Measurements from ENCODE around the gene PRRG4. TPM values are rescaled to one million over a fixed set of nuclear protein-coding genes. Genes with fewer than 3 reads are reported as not detected.
"Not testable (repeated sequence)": the region's sequence is repeated elsewhere in the genome, so short reads cannot be mapped to it uniquely, and the experiment has no call there.

The PRRG4 gene
- total and polyA plus RNA-seq, 2 donors from 2014 or later = 6.4 to 18.4 TPM

- Histone ChIP-seq H3K4me3 (ENCODE audit: low read length in 3 of 3) (no peak overlapping the region), H3K36me3 (ENCODE audit: control insufficient read depth in 2 of 3, insufficient read depth in 3 of 3, low read length in 3 of 3) (no peaks in the 10 kb centered on the region), H3K4me1 (ENCODE audit: control insufficient read depth in 2 of 3, insufficient read depth in 2 of 3, low read depth in 1 of 3, low read length in 3 of 3) (no peaks in the 10 kb centered on the region), H3K9ac (ENCODE audit: low read length in 3 of 3) (no peak overlapping the region), H3K9me3 (ENCODE audit: control insufficient read depth in 2 of 3, insufficient read depth in 1 of 3, low read length in 3 of 3) (no peaks in the 10 kb centered on the region), H3K27ac (ENCODE audit: low read depth in 2 of 2, low read length in 2 of 2) (no peak overlapping the region), H3K27me3 (ENCODE audit: control insufficient read depth, insufficient read depth, low read length) (no peaks in the 10 kb centered on the region)
- intact Hi-C loops (cut with DNase I) = no loop called here
- DNase-seq (peak in 1 of 5 donors; percentile 18), FAIRE-seq (no peak)
- no peak for TF ChIP-seq CTCF (IDR thresholded peaks at IDR 0.05; ENCODE audit: borderline replicate concordance, extremely low read depth, insufficient read depth)
Observed at GRCh38 chr11:32884770-32885384, 55.1 kb downstream of the PRRG4 start.

GRCh38 chr11:32885556-32885955 lies 55.8 kb downstream of the PRRG4 start:
- DNase-seq = no peak
- intact Hi-C loops (cut with DNase I) = no loop called here
- FAIRE-seq = no peak

GRCh38 chr11:32886180-32886579 lies 56.5 kb downstream of the PRRG4 start:
- Histone ChIP-seq H3K36me3 (ENCODE audit: control insufficient read depth in 2 of 3, insufficient read depth in 3 of 3, low read length in 3 of 3) (no peaks in the 10 kb centered on the region), H3K4me1 (ENCODE audit: control insufficient read depth in 2 of 3, insufficient read depth in 2 of 3, low read depth in 1 of 3, low read length in 3 of 3) (no peaks in the 10 kb centered on the region), H3K9ac (ENCODE audit: low read length in 3 of 3) (no peak overlapping the region), H3K9me3 (ENCODE audit: control insufficient read depth in 2 of 3, insufficient read depth in 1 of 3, low read length in 3 of 3) (no peaks in the 10 kb centered on the region), H3K4me3 (ENCODE audit: low read length in 3 of 3) (no peak overlapping the region), H3K27ac (ENCODE audit: low read depth in 2 of 2, low read length in 2 of 2) (no peak overlapping the region), H3K27me3 (ENCODE audit: control insufficient read depth, insufficient read depth, low read length) (no peaks in the 10 kb centered on the region)
- intact Hi-C loops (cut with DNase I) = no loop called here
- no peak for DNase-seq
- FAIRE-seq = no peak
- no peak for TF ChIP-seq CTCF (IDR thresholded peaks at IDR 0.05; ENCODE audit: borderline replicate concordance, extremely low read depth, insufficient read depth)

More at GRCh38 chr11:32885556-32885955, 55.8 kb downstream of the PRRG4 start:
- Histone ChIP-seq H3K4me3 (ENCODE audit: low read length in 3 of 3) (no peak overlapping the region), H3K9ac (ENCODE audit: low read length in 3 of 3) (no peak overlapping the region), H3K27me3 (ENCODE audit: control insufficient read depth, insufficient read depth, low read length) (no peaks in the 10 kb centered on the region), H3K27ac (ENCODE audit: low read depth in 2 of 2, low read length in 2 of 2) (no peak overlapping the region), H3K9me3 (ENCODE audit: control insufficient read depth in 2 of 3, insufficient read depth in 1 of 3, low read length in 3 of 3) (no peaks in the 10 kb centered on the region), H3K4me1 (ENCODE audit: control insufficient read depth in 2 of 3, insufficient read depth in 2 of 3, low read depth in 1 of 3, low read length in 3 of 3) (no peaks in the 10 kb centered on the region), H3K36me3 (ENCODE audit: control insufficient read depth in 2 of 3, insufficient read depth in 3 of 3, low read length in 3 of 3) (no peaks in the 10 kb centered on the region)
- TF ChIP-seq CTCF (IDR thresholded peaks at IDR 0.05; ENCODE audit: borderline replicate concordance, extremely low read depth, insufficient read depth) = no peak

GRCh38 chr11:32887707-32888383 lies 58.1 kb downstream of the PRRG4 start:
- DNase-seq = peak in 1 of 5 donors; percentile 75
- H3K4me1 ChIP-seq (ENCODE audit: control insufficient read depth in 2 of 3, insufficient read depth in 2 of 3, low read depth in 1 of 3, low read length in 3 of 3); H3K27ac ChIP-seq (ENCODE audit: low read depth in 2 of 2, low read length in 2 of 2); FAIRE-seq; H3K9ac ChIP-seq (ENCODE audit: low read length in 3 of 3); H3K9me3 ChIP-seq (ENCODE audit: control insufficient read depth in 2 of 3, insufficient read depth in 1 of 3, low read length in 3 of 3); H3K4me3 ChIP-seq (ENCODE audit: low read length in 3 of 3); intact Hi-C loops (cut with DNase I); H3K36me3 ChIP-seq (ENCODE audit: control insufficient read depth in 2 of 3, insufficient read depth in 3 of 3, low read length in 3 of 3); H3K27me3 ChIP-seq (ENCODE audit: control insufficient read depth, insufficient read depth, low read length): not testable (repeated sequence)

GRCh38 chr11:32888384-32888710 lies 58.6 kb downstream of the PRRG4 start:
- H3K9me3 ChIP-seq (ENCODE audit: control insufficient read depth in 2 of 3, insufficient read depth in 1 of 3, low read length in 3 of 3); H3K27ac ChIP-seq (ENCODE audit: low read depth in 2 of 2, low read length in 2 of 2); DNase-seq; intact Hi-C loops (cut with DNase I); H3K4me1 ChIP-seq (ENCODE audit: control insufficient read depth in 2 of 3, insufficient read depth in 2 of 3, low read depth in 1 of 3, low read length in 3 of 3); FAIRE-seq; H3K27me3 ChIP-seq (ENCODE audit: control insufficient read depth, insufficient read depth, low read length); H3K4me3 ChIP-seq (ENCODE audit: low read length in 3 of 3); H3K9ac ChIP-seq (ENCODE audit: low read length in 3 of 3); H3K36me3 ChIP-seq (ENCODE audit: control insufficient read depth in 2 of 3, insufficient read depth in 3 of 3, low read length in 3 of 3): not testable (repeated sequence)

All from kidney (tissue), 14 donors.